HG03378 (cell line): Measurements from ENCODE around the gene PARVA.
"Not testable (repeated sequence)": the region's sequence is repeated elsewhere in the genome, so short reads cannot be mapped to it uniquely, and the experiment has no call there.

Experiments used
- ATAC-seq: cut with Tn5 transposase; IDR thresholded peaks from one replicate; pipeline ENCODE4 v1.9.1; 2021; ENCODE audit warnings: mild to moderate bottlenecking, moderate library complexity; ENCODE audit not compliant: unreplicated experiment

PARVA gene

GRCh38 chr11:12496181-12497025 is 119.0 kb downstream of the PARVA start:
- no peak for ATAC-seq

- no peak for ATAC-seq
Measured at GRCh38 chr11:12497431-12497830, 120.1 kb downstream of the PARVA start.

GRCh38 chr11:12499071-12499470 is 121.7 kb downstream of the PARVA start:
- ATAC-seq = no peak

- no peak for ATAC-seq
Measured at GRCh38 chr11:12502046-12502445, 124.7 kb downstream of the PARVA start.

- no peak for ATAC-seq
Measured at GRCh38 chr11:12503039-12503484, 125.7 kb downstream of the PARVA start.

- no peak for ATAC-seq
Measured at GRCh38 chr11:12503886-12504285, 126.5 kb downstream of the PARVA start.

- ATAC-seq = no peak
Measured at GRCh38 chr11:12505183-12505582, 127.8 kb downstream of the PARVA start.

GRCh38 chr11:12506404-12506921 is 129.1 kb downstream of the PARVA start:
- no peak for ATAC-seq

- no peak for ATAC-seq
Measured at GRCh38 chr11:12507391-12507790, 130.0 kb downstream of the PARVA start.

- ATAC-seq = no peak
Measured at GRCh38 chr11:12508151-12508751, 130.9 kb downstream of the PARVA start.

GRCh38 chr11:12509371-12509770 is 132.0 kb downstream of the PARVA start:
- no peak for ATAC-seq

GRCh38 chr11:12512132-12512531 is 134.8 kb downstream of the PARVA start:
- ATAC-seq = no peak

- no peak for ATAC-seq
Measured at GRCh38 chr11:12512826-12513395, 135.5 kb downstream of the PARVA start.

- no peak for ATAC-seq
Measured at GRCh38 chr11:12516387-12517105, 139.2 kb downstream of the PARVA start.

- no peak for ATAC-seq
Measured at GRCh38 chr11:12517306-12517705, 139.9 kb downstream of the PARVA start.

- no peak for ATAC-seq
Measured at GRCh38 chr11:12517741-12518140, 140.4 kb downstream of the PARVA start.

- ATAC-seq = no peak
Measured at GRCh38 chr11:12518606-12519385, 141.4 kb downstream of the PARVA start.

GRCh38 chr11:12520054-12520453 is 142.7 kb downstream of the PARVA start:
- no peak for ATAC-seq

GRCh38 chr11:12520576-12520975 is 143.2 kb downstream of the PARVA start:
- not testable (repeated sequence) for ATAC-seq

- ATAC-seq = no peak
Measured at GRCh38 chr11:12523180-12523924, 146.0 kb downstream of the PARVA start.
